HG03520 (cell line): ENCODE measurements around the gene KDM4C.

Experiments used
- ATAC-seq: cut with Tn5 transposase; IDR thresholded peaks from one replicate; pipeline ENCODE4 v1.9.1; 2021; ENCODE audit warnings: mild to moderate bottlenecking, moderate library complexity; ENCODE audit not compliant: unreplicated experiment

The KDM4C gene

GRCh38 chr9:7086389-7086788 is 328.6 kb downstream of the KDM4C start:
- ATAC-seq = no peak

GRCh38 chr9:7088611-7089010 is 330.8 kb downstream of the KDM4C start:
- no peak for ATAC-seq

GRCh38 chr9:7089406-7090193 is 331.8 kb downstream of the KDM4C start:
- ATAC-seq = no peak

GRCh38 chr9:7093040-7093439 is 335.3 kb downstream of the KDM4C start:
- ATAC-seq = no peak

GRCh38 chr9:7094052-7094451 is 336.3 kb downstream of the KDM4C start:
- ATAC-seq = no peak

GRCh38 chr9:7094576-7094975 is 336.8 kb downstream of the KDM4C start:
- ATAC-seq = no peak

- peak; percentile 70 for ATAC-seq
Observed at GRCh38 chr9:7095058-7095457, 337.3 kb downstream of the KDM4C start.

- no peak for ATAC-seq
Observed at GRCh38 chr9:7097040-7097715, 339.4 kb downstream of the KDM4C start.

- ATAC-seq = no peak
Observed at GRCh38 chr9:7097785-7098752, 340.3 kb downstream of the KDM4C start.

- no peak for ATAC-seq
Observed at GRCh38 chr9:7103367-7103766, 345.6 kb downstream of the KDM4C start.

GRCh38 chr9:7103771-7104170 is 346.0 kb downstream of the KDM4C start:
- no peak for ATAC-seq

GRCh38 chr9:7104625-7105024 is 346.9 kb downstream of the KDM4C start:
- ATAC-seq = no peak

GRCh38 chr9:7105095-7105494 is 347.3 kb downstream of the KDM4C start:
- ATAC-seq = no peak

GRCh38 chr9:7108936-7109335 is 351.2 kb downstream of the KDM4C start:
- no peak for ATAC-seq

- no peak for ATAC-seq
Observed at GRCh38 chr9:7111413-7111812, 353.6 kb downstream of the KDM4C start.

- no peak for ATAC-seq
Observed at GRCh38 chr9:7115606-7116005, 357.8 kb downstream of the KDM4C start.

- peak; percentile 61 for ATAC-seq
Observed at GRCh38 chr9:7117676-7118561, 360.1 kb downstream of the KDM4C start.

GRCh38 chr9:7118633-7119032 is 360.9 kb downstream of the KDM4C start:
- no peak for ATAC-seq

GRCh38 chr9:7119612-7120011 is 361.8 kb downstream of the KDM4C start:
- no peak for ATAC-seq

- ATAC-seq = peak; percentile 75
Observed at GRCh38 chr9:7121055-7121454, 363.3 kb downstream of the KDM4C start.
